Stimulated activated CD4-positive, alpha-beta T cell treated with anti-CD3 and anti-CD28 coated beads, Interleukin-4, amount 100 ng/mL, for 48 hours (primary cell): Measurements from ENCODE around the gene MAD2L2.

Source experiments
- DNase-seq, 2 donors: peaks; one replicate each; pipeline ENCODE4 v3.0.0-alpha.2; 2020; ENCODE audit warnings: low read depth in 2 of 2

The MAD2L2 gene

GRCh38 chr1:11682287-11682771, 1.4 kb upstream of the MAD2L2 start:
- DNase-seq: no peak

DNA sequence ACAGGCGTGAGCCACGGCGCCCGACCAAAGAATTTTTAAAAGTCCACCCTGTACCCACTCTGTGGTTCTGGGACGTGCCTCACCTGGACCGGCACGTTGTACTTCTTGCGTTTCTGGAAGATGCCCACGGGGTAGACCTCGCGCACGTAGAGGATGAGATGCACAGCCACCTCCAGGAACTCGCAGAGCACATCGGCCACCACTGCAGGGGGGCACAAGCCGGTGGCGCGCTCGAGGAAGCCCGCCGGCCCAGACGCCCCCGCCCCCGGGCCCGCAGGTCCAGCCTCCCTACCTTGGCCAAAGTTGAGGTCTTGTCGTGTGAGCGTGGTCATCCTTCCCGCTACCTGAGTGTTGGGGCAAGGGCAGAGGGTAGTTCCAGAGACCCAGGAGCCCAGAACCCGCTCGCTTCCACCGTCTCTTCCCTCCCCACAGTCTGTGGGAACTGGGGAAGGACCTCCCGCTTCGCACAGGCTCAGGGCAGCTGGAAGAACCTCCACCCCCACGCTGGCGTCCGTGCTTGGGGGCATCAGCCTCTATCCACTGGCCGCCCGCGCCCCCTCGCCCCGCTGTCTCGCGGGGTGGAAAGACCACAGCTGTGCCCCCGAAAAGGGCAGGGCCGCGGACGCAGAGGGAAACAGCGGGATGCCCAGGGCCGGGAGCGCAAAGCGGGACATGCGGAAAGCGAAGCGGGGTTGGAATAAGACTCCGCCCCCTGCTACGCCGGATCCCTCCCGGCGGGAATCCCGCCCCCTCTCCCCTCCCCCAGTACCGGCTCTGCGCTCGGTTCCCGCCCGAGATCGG, 478 bp downstream of the MAD2L2 start:
- no peak for DNase-seq

DNA sequence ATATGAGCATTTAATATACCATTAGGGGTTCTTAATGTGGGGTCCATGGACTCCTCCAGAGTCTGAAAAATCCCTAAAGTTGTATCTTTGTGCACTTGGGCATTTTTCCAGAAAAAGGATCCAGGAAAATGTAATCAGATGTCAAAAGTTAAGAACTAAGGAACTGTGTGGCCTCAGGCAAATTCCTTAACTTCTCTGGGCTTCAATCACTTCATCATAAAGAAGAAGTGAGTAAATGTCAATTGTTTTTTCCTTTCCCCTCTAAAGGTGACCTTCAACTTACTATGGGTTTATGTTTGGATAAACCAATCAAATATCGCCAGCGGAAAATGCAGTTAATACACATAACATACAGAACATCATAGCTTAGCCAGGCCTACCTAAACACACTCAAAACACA, 2.5 kb downstream of the MAD2L2 start:
- no peak for DNase-seq

- DNase-seq: no peak
Measured at GRCh38 chr1:11676386-11677103, 4.4 kb downstream of the MAD2L2 start.

GRCh38 chr1:11675325-11675724, 5.6 kb downstream of the MAD2L2 start:
- DNase-seq: no peak

- no peak for DNase-seq
Measured at GRCh38 chr1:11674488-11674887, 6.5 kb downstream of the MAD2L2 start.

- no peak for DNase-seq
Measured at GRCh38 chr1:11673089-11673769, 7.7 kb downstream of the MAD2L2 start.

GRCh38 chr1:11671544-11672286, 9.2 kb downstream of the MAD2L2 start:
- DNase-seq: no peak

- DNase-seq: no peak
Measured at GRCh38 chr1:11671205-11671543, 9.8 kb downstream of the MAD2L2 start.

DNA sequence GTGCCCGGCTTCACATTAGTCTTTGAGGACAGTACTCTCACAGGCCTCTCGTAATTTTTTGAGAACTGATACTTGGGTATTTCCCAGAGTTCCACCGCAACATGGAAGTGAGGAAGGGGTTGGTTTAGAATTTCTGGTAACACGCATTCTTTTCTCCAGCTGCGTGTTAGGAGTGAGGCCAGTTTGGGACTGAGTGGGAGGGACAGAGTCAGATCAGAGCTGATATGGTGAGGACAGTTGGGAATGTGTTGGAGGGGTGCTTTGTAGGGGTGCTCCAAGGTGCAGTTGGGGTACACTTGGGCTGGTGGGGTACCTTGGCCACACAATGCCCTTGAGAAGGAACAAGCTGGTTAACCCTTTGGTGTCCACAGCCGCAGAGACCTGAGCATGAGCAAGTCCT, 10.2 kb downstream of the MAD2L2 start:
- no peak for DNase-seq

GRCh38 chr1:11668516-11668915, 12.4 kb downstream of the MAD2L2 start:
- DNase-seq: no peak

DNA sequence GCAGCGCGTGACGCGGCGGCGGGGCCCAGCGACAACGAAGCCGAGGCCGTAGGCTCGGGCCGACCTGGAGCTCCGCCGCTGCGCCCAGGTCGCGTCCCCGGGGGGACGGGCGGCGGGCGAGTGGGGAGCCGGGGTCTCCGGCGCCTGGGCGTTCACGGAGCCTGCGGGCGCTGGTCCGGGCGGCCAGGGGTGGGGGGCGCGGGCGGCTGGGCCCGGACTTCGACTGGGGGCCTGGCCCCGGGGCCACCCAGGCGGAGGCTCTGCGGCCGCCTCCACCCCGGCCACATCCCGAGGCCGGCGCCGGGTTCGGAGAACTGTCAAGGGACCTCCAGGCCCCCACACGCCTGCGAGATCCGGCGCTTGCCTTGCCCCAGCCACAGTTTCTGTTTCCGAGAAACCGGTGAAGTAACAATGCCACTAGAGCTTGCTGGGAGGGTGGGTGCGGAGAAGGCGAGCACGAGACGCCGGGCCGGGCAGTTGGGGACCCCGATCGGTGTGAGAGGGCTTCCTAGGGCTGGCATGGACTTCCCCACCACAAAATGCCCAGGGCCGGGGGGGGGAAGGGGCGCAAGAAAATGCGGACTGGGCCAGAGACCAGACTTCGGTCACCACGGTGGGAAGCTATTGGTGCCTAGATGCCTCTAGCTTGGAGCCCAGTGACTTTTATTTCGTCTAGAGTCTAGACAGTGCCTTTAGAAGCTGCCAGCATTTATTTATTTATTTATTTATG, 16.4 kb downstream of the MAD2L2 start:
- DNase-seq: peak in 1 of 2 donors; percentile 36

GRCh38 chr1:11661103-11661502, 19.8 kb downstream of the MAD2L2 start:
- DNase-seq: no peak

- DNase-seq: no peak
Measured at GRCh38 chr1:11659748-11660147, 21.2 kb downstream of the MAD2L2 start.

GRCh38 chr1:11658542-11658941, 22.4 kb downstream of the MAD2L2 start:
- no peak for DNase-seq

DNA sequence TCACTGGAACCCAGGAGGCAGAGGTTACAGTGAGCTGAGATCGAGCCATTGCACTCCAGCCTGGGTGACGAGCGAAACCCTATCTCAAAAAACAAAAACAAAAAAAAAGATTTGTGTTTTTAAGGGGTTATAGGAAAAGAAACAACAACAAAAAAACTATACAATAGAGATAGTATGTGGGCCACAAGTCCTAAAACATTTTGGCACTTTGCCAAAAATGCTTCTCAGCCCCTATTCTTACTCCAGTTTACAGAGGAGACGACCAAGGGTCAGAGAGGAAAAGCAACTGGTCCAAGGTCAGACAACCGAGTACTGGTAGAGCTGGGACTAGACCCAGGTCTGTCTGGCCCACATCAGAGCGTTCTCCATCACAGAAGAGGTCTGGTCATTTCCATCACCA, 23.3 kb downstream of the MAD2L2 start:
- no peak for DNase-seq

- no peak for DNase-seq
Measured at GRCh38 chr1:11654939-11655808, 25.8 kb downstream of the MAD2L2 start.

GRCh38 chr1:11654137-11654938, 26.6 kb downstream of the MAD2L2 start, which contains the start of the genes FBXO2 and FBXO44:
Gene FBXO2 (minus strand): TSS chr1:11654429. CDS start chr1:11654340, 89 bp downstream.
Gene FBXO44 (plus strand): TSS chr1:11654877. CDS start chr1:11655836, 959 bp downstream.
- DNase-seq: peak; percentile 60 to 61

GRCh38 chr1:11653861-11654136, 27.1 kb downstream of the MAD2L2 start:
- no peak for DNase-seq
